ENCODE data around the gene FOXP1.

- TF ChIP-seq CTCF (IDR thresholded peaks at IDR 0.05) = no peak
- TF ChIP-seq EP300 (IDR thresholded peaks at IDR 0.05) = no peak
Observed at GRCh38 chr3:71430941-71431552, 152.5 kb downstream of the FOXP1 start.
